ENCODE results near the gene ZNF423.

ZNF423 gene

DNA sequence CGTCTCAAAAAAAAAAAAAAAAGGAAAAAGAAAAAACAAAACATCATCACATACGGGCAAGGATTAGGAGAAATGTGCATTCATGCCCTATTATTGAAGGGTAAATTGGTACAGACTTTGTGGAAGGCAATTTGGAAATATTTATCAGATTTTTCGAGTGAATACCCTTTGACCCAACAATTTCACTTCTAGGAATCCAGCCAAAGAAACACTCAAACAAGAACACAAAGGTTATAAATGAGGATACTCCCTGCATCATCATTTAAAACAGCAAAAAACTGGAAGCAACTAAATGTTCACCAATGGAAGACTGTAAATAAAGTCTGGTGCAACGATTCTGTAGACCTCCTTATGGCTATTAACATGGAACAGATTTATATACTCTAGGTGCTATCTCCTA lies 12.9 kb downstream of the ZNF423 start:
- TF ChIP-seq ELF4 (IDR thresholded peaks at IDR 0.05) = no peak
- TF ChIP-seq TARDBP (IDR thresholded peaks at IDR 0.05) = no peak
- no peak for TF ChIP-seq BHLHE40 (IDR thresholded peaks at IDR 0.05; ENCODE audit: borderline replicate concordance)
- no peak for TF ChIP-seq HDGF (IDR thresholded peaks at IDR 0.05; ENCODE audit: borderline replicate concordance)
- TF ChIP-seq ZNF384 (IDR thresholded peaks at IDR 0.05) = no peak
- no peak for DNase-seq (ENCODE audit: extremely low spot score)
- ChIA-PET POLR2A (no interaction called here), CTCF (no interaction called here)

DNA sequence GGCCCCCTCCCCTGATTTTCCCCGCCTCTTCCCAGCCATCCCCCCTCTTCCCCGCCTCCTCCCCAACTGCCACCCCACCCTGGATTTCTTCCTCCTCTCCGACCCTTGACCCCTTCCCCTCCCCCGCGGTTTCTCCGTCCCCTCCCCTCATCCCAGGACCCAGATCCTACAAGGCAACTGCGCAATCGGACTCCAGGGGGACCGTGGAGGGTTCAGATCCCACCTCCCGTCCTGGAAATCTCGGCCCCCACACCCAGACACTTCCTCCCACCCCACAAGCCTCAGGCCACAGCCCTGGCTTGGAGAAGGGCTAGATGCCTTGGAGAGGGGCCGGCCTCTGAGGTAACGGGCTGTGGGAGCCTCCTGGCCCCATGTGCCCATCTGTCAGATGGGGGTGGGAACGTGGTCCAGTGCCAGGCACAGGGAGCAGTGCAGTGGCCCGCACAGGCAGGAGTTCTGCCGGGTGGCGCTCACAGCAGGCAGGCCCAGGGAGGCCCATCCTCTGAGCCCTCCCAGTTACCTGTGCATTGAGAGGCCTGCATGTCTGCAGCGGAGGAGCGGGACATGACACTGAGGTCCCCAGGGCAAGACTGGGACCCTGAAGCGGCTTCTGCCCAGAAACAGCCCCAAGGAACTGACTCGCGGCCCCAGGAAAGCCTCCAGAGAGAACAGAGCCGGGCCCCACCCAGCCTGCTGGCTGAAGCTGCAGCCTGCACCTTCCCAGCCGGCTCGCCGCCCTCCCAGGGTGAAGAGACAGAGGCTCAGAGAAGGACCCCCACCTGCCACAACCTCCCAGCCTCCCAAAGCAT lies 16.7 kb downstream of the ZNF423 start:
- ChIA-PET POLR2A (no interaction called here), CTCF (no interaction called here)
- no peak for DNase-seq (ENCODE audit: extremely low spot score)
- TF ChIP-seq HDGF (IDR thresholded peaks at IDR 0.05; ENCODE audit: borderline replicate concordance) = no peak
- TF ChIP-seq SP1 (IDR thresholded peaks at IDR 0.05) = no peak
- no peak for TF ChIP-seq CTBP1 (IDR thresholded peaks at IDR 0.05; ENCODE audit: borderline replicate concordance)
- no peak for TF ChIP-seq ZNF384 (IDR thresholded peaks at IDR 0.05)
- TF ChIP-seq BHLHE40 (IDR thresholded peaks at IDR 0.05; ENCODE audit: borderline replicate concordance) = no peak
- TF ChIP-seq NFRKB (IDR thresholded peaks at IDR 0.05) = no peak
- TF ChIP-seq, protein P1, sequence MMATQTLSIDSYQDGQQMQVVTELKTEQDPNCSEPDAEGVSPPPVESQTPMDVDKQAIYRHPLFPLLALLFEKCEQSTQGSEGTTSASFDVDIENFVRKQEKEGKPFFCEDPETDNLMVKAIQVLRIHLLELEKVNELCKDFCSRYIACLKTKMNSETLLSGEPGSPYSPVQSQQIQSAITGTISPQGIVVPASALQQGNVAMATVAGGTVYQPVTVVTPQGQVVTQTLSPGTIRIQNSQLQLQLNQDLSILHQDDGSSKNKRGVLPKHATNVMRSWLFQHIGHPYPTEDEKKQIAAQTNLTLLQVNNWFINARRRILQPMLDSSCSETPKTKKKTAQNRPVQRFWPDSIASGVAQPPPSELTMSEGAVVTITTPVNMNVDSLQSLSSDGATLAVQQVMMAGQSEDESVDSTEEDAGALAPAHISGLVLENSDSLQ (IDR thresholded peaks at IDR 0.05) = no peak
- TF ChIP-seq ARNT (IDR thresholded peaks at IDR 0.05) = no peak
- TF ChIP-seq FOXA1 (IDR thresholded peaks at IDR 0.05) = no peak
- no peak for TF ChIP-seq TARDBP (IDR thresholded peaks at IDR 0.05)
- TF ChIP-seq ELF4 (IDR thresholded peaks at IDR 0.05) = no peak
- no peak for TF ChIP-seq SUZ12 (IDR thresholded peaks at IDR 0.05)
- no peak for TF ChIP-seq LEF1 (IDR thresholded peaks at IDR 0.05; ENCODE audit: borderline replicate concordance)
- TF ChIP-seq L3MBTL2 (conservative IDR thresholded peaks at IDR 0.05) = no peak

- TF ChIP-seq, protein P1 (IDR thresholded peaks at IDR 0.05) = no peak
- TF ChIP-seq CTBP1 (IDR thresholded peaks at IDR 0.05; ENCODE audit: borderline replicate concordance) = no peak
- TF ChIP-seq L3MBTL2 (conservative IDR thresholded peaks at IDR 0.05) = no peak
- TF ChIP-seq FOXM1 (IDR thresholded peaks at IDR 0.05; ENCODE audit: borderline replicate concordance) = no peak
- TF ChIP-seq HDGF (IDR thresholded peaks at IDR 0.05; ENCODE audit: borderline replicate concordance) = no peak
- TF ChIP-seq FOXA1 (IDR thresholded peaks at IDR 0.05) = no peak
- TF ChIP-seq SP1 (IDR thresholded peaks at IDR 0.05) = no peak
- TF ChIP-seq ELF4 (IDR thresholded peaks at IDR 0.05) = no peak
- ChIA-PET CTCF (no interaction called here), POLR2A (no interaction called here)
- no peak for DNase-seq (ENCODE audit: extremely low spot score)
Observed at GRCh38 chr16:49838441-49839016, 17.4 kb downstream of the ZNF423 start.

GRCh38 chr16:49837688-49838410 lies 18.1 kb downstream of the ZNF423 start:
- DNase-seq (ENCODE audit: extremely low spot score) = no peak
- ChIA-PET POLR2A (no interaction called here), CTCF (no interaction called here)
- no peak for TF ChIP-seq SUZ12 (IDR thresholded peaks at IDR 0.05)
- no peak for TF ChIP-seq SP1 (IDR thresholded peaks at IDR 0.05)
- TF ChIP-seq ELF4 (IDR thresholded peaks at IDR 0.05) = no peak
- TF ChIP-seq FOXM1 (IDR thresholded peaks at IDR 0.05; ENCODE audit: borderline replicate concordance) = no peak
- no peak for TF ChIP-seq ZNF384 (IDR thresholded peaks at IDR 0.05)
- no peak for TF ChIP-seq FOXK2 (IDR thresholded peaks at IDR 0.05)
- no peak for TF ChIP-seq TARDBP (IDR thresholded peaks at IDR 0.05)
- TF ChIP-seq, protein P1 (IDR thresholded peaks at IDR 0.05) = no peak
- no peak for TF ChIP-seq HDGF (IDR thresholded peaks at IDR 0.05; ENCODE audit: borderline replicate concordance)
- TF ChIP-seq LEF1 (IDR thresholded peaks at IDR 0.05; ENCODE audit: borderline replicate concordance) = no peak
- no peak for TF ChIP-seq L3MBTL2 (conservative IDR thresholded peaks at IDR 0.05)
- no peak for TF ChIP-seq CTBP1 (IDR thresholded peaks at IDR 0.05; ENCODE audit: borderline replicate concordance)
- no peak for TF ChIP-seq FOXA1 (IDR thresholded peaks at IDR 0.05)
- no peak for TF ChIP-seq ARNT (IDR thresholded peaks at IDR 0.05)

- TF ChIP-seq SUZ12 (IDR thresholded peaks at IDR 0.05) (no peak), FOXM1 (IDR thresholded peaks at IDR 0.05; ENCODE audit: borderline replicate concordance) (no peak), LEF1 (IDR thresholded peaks at IDR 0.05; ENCODE audit: borderline replicate concordance) (no peak)
- CTCF ChIA-PET = no interaction called here
- POLR2A ChIA-PET = no interaction called here
- no peak for DNase-seq (ENCODE audit: extremely low spot score)
Observed at GRCh38 chr16:49836668-49837067, 19.2 kb downstream of the ZNF423 start.

DNA sequence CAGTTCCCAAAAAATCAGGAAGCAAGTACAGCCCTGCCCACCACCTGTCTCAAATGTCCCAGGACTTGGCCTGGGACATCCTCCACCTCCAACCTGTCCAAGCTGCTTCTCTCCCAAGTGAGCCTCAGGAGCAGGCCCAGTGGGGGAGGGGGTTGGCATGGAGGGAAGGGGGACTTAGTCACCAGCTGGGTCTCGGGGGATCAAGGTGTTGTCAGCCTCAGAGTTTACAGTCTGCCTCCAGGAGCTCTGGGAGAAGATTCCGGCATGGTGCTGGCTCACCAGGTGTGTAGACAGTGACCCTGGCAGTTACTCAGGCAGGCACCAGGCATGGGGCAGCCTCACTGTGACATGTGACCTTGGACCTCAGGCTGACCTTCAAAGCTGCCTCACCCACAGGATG lies 19.7 kb downstream of the ZNF423 start:
- TF ChIP-seq L3MBTL2 (conservative IDR thresholded peaks at IDR 0.05) (no peak), TARDBP (IDR thresholded peaks at IDR 0.05) (no peak), SUZ12 (IDR thresholded peaks at IDR 0.05) (no peak), BHLHE40 (IDR thresholded peaks at IDR 0.05; ENCODE audit: borderline replicate concordance) (no peak), HDGF (IDR thresholded peaks at IDR 0.05; ENCODE audit: borderline replicate concordance) (no peak), NFRKB (IDR thresholded peaks at IDR 0.05) (no peak), LEF1 (IDR thresholded peaks at IDR 0.05; ENCODE audit: borderline replicate concordance) (no peak), ELF4 (IDR thresholded peaks at IDR 0.05) (no peak), SP1 (IDR thresholded peaks at IDR 0.05) (no peak), CTBP1 (IDR thresholded peaks at IDR 0.05; ENCODE audit: borderline replicate concordance) (no peak), FOXK2 (IDR thresholded peaks at IDR 0.05) (no peak), FOXM1 (IDR thresholded peaks at IDR 0.05; ENCODE audit: borderline replicate concordance) (no peak), ARNT (IDR thresholded peaks at IDR 0.05) (no peak), ZNF384 (IDR thresholded peaks at IDR 0.05) (no peak)
- TF ChIP-seq, protein P1 (IDR thresholded peaks at IDR 0.05) = no peak
- ChIA-PET CTCF (no interaction called here), POLR2A (no interaction called here)
- DNase-seq (ENCODE audit: extremely low spot score) = no peak
